Measurements from ENCODE around the gene GANAB.

DNA sequence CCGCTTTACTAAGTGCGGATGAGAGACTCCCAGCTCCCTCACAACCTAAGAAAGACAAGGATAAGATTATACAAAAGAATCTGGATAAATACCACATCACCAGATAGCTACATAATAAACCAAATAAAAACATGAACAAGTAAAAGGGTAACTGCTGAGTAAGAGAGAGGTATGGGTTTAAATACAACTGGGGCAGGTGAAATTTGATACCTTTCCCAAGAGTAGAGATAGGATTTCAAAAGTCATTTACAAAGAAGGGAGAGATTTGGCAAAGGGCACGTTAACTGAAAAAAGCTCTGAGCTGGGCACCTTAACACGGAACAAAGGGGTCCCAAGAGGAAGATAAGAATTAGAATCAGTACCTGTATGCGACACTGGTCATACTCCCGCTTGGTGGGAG is 30.7 kb upstream of the GANAB start:
- TF ChIP-seq ZNF274 (IDR thresholded peaks at IDR 0.05; ENCODE audit: low read depth, low read length) (no peak), SUZ12 (IDR thresholded peaks at IDR 0.05; ENCODE audit: extremely low read depth, insufficient read depth, insufficient read length) (no peak)

Measured in NT2/D1 (cell line).